H9 (cell line): ENCODE data around the gene DYNC2LI1. TPM values are rescaled to one million over a fixed set of nuclear protein-coding genes. Genes with fewer than 3 reads are reported as not detected.

Source experiments
- DNase-seq: peaks from one replicate; pipeline ENCODE4 v3.0.0-alpha.2; 2017
- H2AFZ ChIP-seq: one replicate; pipeline ENCODE4 v1.6.1; 2013; ENCODE audit warnings: mild to moderate bottlenecking, low read length, control low read depth, moderate library complexity
- H2AK5ac ChIP-seq: 2 replicates; pipeline ENCODE4 v1.6.1; 2013; ENCODE audit warnings: low read length, control low read depth, mixed read lengths; ENCODE audit not compliant: insufficient read length
- H2BK120ac ChIP-seq: one replicate; pipeline ENCODE4 v1.6.1; 2013; ENCODE audit warnings: low read depth, mild to moderate bottlenecking, low read length, control low read depth, inconsistent platforms; ENCODE audit not compliant: poor library complexity, severe bottlenecking
- H2BK12ac ChIP-seq: 2 replicates; pipeline ENCODE4 v1.6.1; 2013; ENCODE audit warnings: low read length, control low read depth, mixed read lengths, low read depth; ENCODE audit not compliant: insufficient read length
- H2BK15ac ChIP-seq: 2 replicates; pipeline ENCODE4 v1.6.1; 2013; ENCODE audit warnings: low read depth, low read length, control low read depth
- H2BK20ac ChIP-seq: one replicate; pipeline ENCODE4 v1.6.1; 2013; ENCODE audit warnings: low read depth, mild to moderate bottlenecking, low read length, control low read depth, inconsistent platforms; ENCODE audit not compliant: poor library complexity, severe bottlenecking
- H2BK5ac ChIP-seq: 2 replicates; pipeline ENCODE4 v1.6.1; 2013; ENCODE audit warnings: low read length, control low read depth, mixed read lengths; ENCODE audit not compliant: insufficient read length
- H3K14ac ChIP-seq: 2 replicates; pipeline ENCODE4 v1.6.1; 2013; ENCODE audit warnings: low read length, control low read depth; ENCODE audit not compliant: insufficient read depth
- H3K18ac ChIP-seq: 2 replicates; pipeline ENCODE4 v1.6.1; 2013; ENCODE audit warnings: low read depth, mild to moderate bottlenecking, mixed read lengths, low read length, control low read depth; ENCODE audit not compliant: insufficient read length
- H3K23ac ChIP-seq: 2 replicates; pipeline ENCODE4 v1.6.1; 2013; ENCODE audit warnings: low read length, control low read depth, mixed read lengths, low read depth; ENCODE audit not compliant: insufficient read length
- H3K23me2 ChIP-seq: 2 replicates; pipeline ENCODE4 v1.6.1; 2013; ENCODE audit warnings: low read depth, mild to moderate bottlenecking, mixed read lengths, low read length, control low read depth; ENCODE audit not compliant: insufficient read length, poor library complexity, severe bottlenecking
- H3K27ac ChIP-seq: 2 replicates; pipeline ENCODE4 v1.5.1; 2013; ENCODE audit warnings: low read length, control low read depth, mixed read lengths, low read depth; ENCODE audit not compliant: insufficient read length
- H3K27me3 ChIP-seq: 2 replicates; pipeline ENCODE4 v1.6.1; 2013; ENCODE audit warnings: low read length, control low read depth, inconsistent platforms; ENCODE audit not compliant: insufficient read depth
- H3K4ac ChIP-seq: 2 replicates; pipeline ENCODE4 v1.6.1; 2013; ENCODE audit warnings: low read depth, mild to moderate bottlenecking, control low read depth, inconsistent platforms, low read length, moderate library complexity
- H3K4me1 ChIP-seq: 2 replicates; pipeline ENCODE4 v1.6.1; 2013; ENCODE audit warnings: low read length, control low read depth, inconsistent platforms; ENCODE audit not compliant: insufficient read depth
- H3K4me2 ChIP-seq: 2 replicates; pipeline ENCODE4 v1.6.1; 2013; ENCODE audit warnings: low read length, control low read depth, mixed read lengths; ENCODE audit not compliant: insufficient read length, insufficient read depth
- H3K56ac ChIP-seq: 2 replicates; pipeline ENCODE4 v1.6.1; 2013; ENCODE audit warnings: low read depth, mild to moderate bottlenecking, mixed read lengths, low read length, control low read depth; ENCODE audit not compliant: insufficient read length
- H3K79me1 ChIP-seq: 2 replicates; pipeline ENCODE4 v1.6.1; 2013; ENCODE audit warnings: low read depth, mild to moderate bottlenecking, moderate library complexity, low read length, control low read depth, inconsistent platforms; ENCODE audit not compliant: insufficient read depth, poor library complexity, severe bottlenecking
- H3K79me2 ChIP-seq: 2 replicates; pipeline ENCODE4 v1.6.1; 2013; ENCODE audit warnings: low read length, control low read depth, inconsistent platforms; ENCODE audit not compliant: insufficient read depth
- H3K9ac ChIP-seq: 2 replicates; pipeline ENCODE4 v1.6.1; 2013; ENCODE audit warnings: low read length, control low read depth, mixed read lengths; ENCODE audit not compliant: insufficient read length; ENCODE audit errors: extremely low read depth
- H3K9me3 ChIP-seq: one replicate; pipeline ENCODE4 v1.6.1; 2013; ENCODE audit warnings: low read depth, low read length, inconsistent platforms; ENCODE audit not compliant: control insufficient read depth
- H3T11ph ChIP-seq: one replicate; pipeline ENCODE4 v1.6.1; 2013; ENCODE audit warnings: mild to moderate bottlenecking, low read length, control low read depth, inconsistent platforms
- H4K20me1 ChIP-seq: one replicate; pipeline ENCODE4 v1.6.1; 2013; ENCODE audit not compliant: control insufficient read depth, insufficient read length, insufficient read depth
- H4K5ac ChIP-seq: 2 replicates; pipeline ENCODE4 v1.6.1; 2013; ENCODE audit warnings: low read depth, mild to moderate bottlenecking, mixed read lengths, low read length, control low read depth; ENCODE audit not compliant: insufficient read length
- H4K8ac ChIP-seq: replicated peaks from 2 replicates; pipeline ENCODE4 v1.6.1; 2013; ENCODE audit warnings: low read length, control low read depth, mixed read lengths, low read depth; ENCODE audit not compliant: insufficient read length
- H4K91ac ChIP-seq: 2 replicates; pipeline ENCODE4 v1.6.1; 2013; ENCODE audit warnings: low read depth, mild to moderate bottlenecking, moderate library complexity, mixed read lengths, low read length, control low read depth; ENCODE audit not compliant: insufficient read length
- H3K27ac Mint-ChIP-seq, 3 experiments: 2 replicates in 2 of 3; 3 replicates in 1 of 3; pipeline ENCODE4 v1.8.0; 2020 to 2021; ENCODE audit warnings: mixed read lengths in 3 of 3, mild to moderate bottlenecking in 1 of 3, moderate library complexity in 1 of 3
- H3K27me3 Mint-ChIP-seq: 2 replicates; pipeline ENCODE4 v1.8.0; 2021; ENCODE audit warnings: low read depth, mild to moderate bottlenecking, moderate library complexity, mixed read lengths
- H3K36me3 Mint-ChIP-seq, 3 experiments: 2 replicates in 2 of 3; 3 replicates in 1 of 3; pipeline ENCODE4 v1.8.0; 2020 to 2021; ENCODE audit warnings: low read depth in 3 of 3, mixed read lengths in 3 of 3; ENCODE audit not compliant: insufficient read depth in 1 of 3
- H3K4me1 Mint-ChIP-seq, 2 experiments: 2 replicates each; pipeline ENCODE4 v1.8.0; 2020; ENCODE audit warnings: mixed read lengths in 2 of 2
- H3K4me3 Mint-ChIP-seq, 2 experiments: 2 replicates in 1 of 2; 3 replicates in 1 of 2; pipeline ENCODE4 v1.8.0; 2020 to 2021; ENCODE audit warnings: mild to moderate bottlenecking in 2 of 2, mixed read lengths in 2 of 2, moderate library complexity in 1 of 2
- H3K9me3 Mint-ChIP-seq, 2 experiments: 2 replicates in 1 of 2; 3 replicates in 1 of 2; pipeline ENCODE4 v1.8.0; 2020; ENCODE audit warnings: mild to moderate bottlenecking in 2 of 2, mixed read lengths in 2 of 2, moderate library complexity in 1 of 2
- WGBS: extraction: QIAGEN DNeasy Blood & Tissue Kit; methylation state at CpG from one replicate; pipeline ENCODE4 v1.1.7; 2013; ENCODE audit warnings: missing lambda C conversion rate, low lambda C conversion rate, mixed read lengths; ENCODE audit not compliant: insufficient read length; ENCODE audit errors: extremely low coverage; 5-methylcytosine and 5-hydroxymethylcytosine counted together
- total RNA-seq: library from RNA; stranded (reverse); gene quantifications from 2 replicates; pipeline ENCODE4 v1.2.1, GENCODE V29; 2021
- TF ChIP-seq, protein P1 (sequence below): fragments of 200-600 bp; sonication (generic); conservative IDR thresholded peaks from 3 replicates; pipeline ENCODE4 v1.8.0; 2021; ENCODE audit warnings: antibody characterized with exemption, mild to moderate bottlenecking

DYNC2LI1 gene
- total RNA-seq, 1 experiment from 2014 or later: 8.5 TPM

DNA sequence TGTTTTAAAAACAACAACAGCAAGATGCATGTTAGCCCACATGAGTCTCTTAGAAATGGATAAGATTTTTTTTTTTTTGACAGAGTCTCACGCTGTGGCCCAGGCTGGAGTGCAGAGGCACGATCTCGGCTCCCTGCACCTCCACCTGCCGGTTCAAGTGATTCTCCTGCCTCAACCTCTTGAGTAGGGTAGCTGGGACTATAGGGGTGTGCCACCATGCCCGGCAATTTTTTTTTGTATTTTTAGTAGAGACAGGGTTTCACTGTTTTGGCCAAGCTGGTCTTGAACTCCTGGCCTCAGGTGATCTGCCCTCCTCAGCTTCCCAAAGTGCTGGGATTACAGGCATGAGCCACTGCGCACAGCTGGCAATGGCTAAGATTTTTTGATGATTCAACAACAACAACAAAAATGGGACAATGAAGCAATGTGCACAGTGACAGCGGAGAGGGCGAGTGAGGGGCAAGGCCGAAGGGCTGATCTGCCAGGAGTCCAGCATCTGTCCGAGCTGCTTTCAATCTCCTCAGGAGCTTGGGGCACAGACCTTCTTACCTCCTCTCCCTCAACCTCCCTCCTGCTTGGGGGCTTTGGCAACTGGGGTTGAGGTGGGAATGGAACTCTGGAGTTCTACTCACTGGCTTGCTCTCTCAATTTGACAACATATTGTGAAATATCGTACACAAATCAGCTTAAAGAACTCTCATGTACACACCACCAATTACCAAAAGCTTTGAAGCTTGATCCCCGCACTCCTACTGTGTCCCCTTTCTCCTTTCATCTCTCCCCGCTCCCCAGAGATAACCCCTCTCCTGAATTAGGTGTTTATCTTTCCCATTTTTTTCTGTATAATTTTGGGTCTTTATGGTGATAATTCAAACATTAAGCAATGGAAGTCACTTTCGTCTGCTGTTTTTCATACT, 68.4 kb downstream of the DYNC2LI1 start:
- no peak overlapping the region for H2BK20ac ChIP-seq
- no peak overlapping the region for H4K91ac ChIP-seq

More for the DNA sequence above, 68.4 kb downstream of the DYNC2LI1 start:
- Histone ChIP-seq H3K9me3 (no peaks in the 10 kb centered on the region), H3K79me1 (no peaks in the 10 kb centered on the region), H3K27me3 (no peaks in the 10 kb centered on the region), H2BK120ac (no peak overlapping the region), H2BK15ac (no peak overlapping the region), H3K14ac (no peak overlapping the region), H3K9ac (no peak overlapping the region), H2BK5ac (no peak overlapping the region), H4K8ac (no peak overlapping the region), H3K18ac (no peak overlapping the region), H3K4me2 (no peak overlapping the region), H3T11ph (no peak overlapping the region), H3K4me1 (no peaks in the 10 kb centered on the region; the same call in 1 of the 2 replicates), H3K79me2 (no peaks in the 10 kb centered on the region), H3K27ac (no peak overlapping the region), H2BK12ac (no peak overlapping the region), H2AFZ (no peak overlapping the region), H3K4ac (no peak overlapping the region), H3K23me2 (no peaks in the 10 kb centered on the region), H3K23ac (no peak overlapping the region), H2AK5ac (no peak overlapping the region), H4K5ac (no peak overlapping the region), H4K20me1 (no peaks in the 10 kb centered on the region), H3K56ac (no peak overlapping the region)
- TF ChIP-seq, protein P1, sequence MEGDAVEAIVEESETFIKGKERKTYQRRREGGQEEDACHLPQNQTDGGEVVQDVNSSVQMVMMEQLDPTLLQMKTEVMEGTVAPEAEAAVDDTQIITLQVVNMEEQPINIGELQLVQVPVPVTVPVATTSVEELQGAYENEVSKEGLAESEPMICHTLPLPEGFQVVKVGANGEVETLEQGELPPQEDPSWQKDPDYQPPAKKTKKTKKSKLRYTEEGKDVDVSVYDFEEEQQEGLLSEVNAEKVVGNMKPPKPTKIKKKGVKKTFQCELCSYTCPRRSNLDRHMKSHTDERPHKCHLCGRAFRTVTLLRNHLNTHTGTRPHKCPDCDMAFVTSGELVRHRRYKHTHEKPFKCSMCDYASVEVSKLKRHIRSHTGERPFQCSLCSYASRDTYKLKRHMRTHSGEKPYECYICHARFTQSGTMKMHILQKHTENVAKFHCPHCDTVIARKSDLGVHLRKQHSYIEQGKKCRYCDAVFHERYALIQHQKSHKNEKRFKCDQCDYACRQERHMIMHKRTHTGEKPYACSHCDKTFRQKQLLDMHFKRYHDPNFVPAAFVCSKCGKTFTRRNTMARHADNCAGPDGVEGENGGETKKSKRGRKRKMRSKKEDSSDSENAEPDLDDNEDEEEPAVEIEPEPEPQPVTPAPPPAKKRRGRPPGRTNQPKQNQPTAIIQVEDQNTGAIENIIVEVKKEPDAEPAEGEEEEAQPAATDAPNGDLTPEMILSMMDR: no peak
- Mint-ChIP-seq H3K27me3 (peaks cover 7% of the 10 kb centered on the region; the same call in 1 of the 2 replicates), H3K9me3 (no peaks in the 10 kb centered on the region), H3K4me3 (no peak overlapping the region), H3K4me1 (peaks cover 0 to 11% of the 10 kb centered on the region in 2 experiments; a peak in 2 of 4 replicates), H3K36me3 (no peaks in the 10 kb centered on the region), H3K27ac (no peak overlapping the region)
- WGBS: no CpG with 5 or more reads among the region's 14 CpGs
- no peak for DNase-seq
